ENCODE measurements around the gene PROM1. TPM values are rescaled to one million over a fixed set of nuclear protein-coding genes. Genes with fewer than 3 reads are reported as not detected.

The PROM1 gene
- total RNA-seq, 1 experiment from 2014 or later: 17.7 TPM

DNA sequence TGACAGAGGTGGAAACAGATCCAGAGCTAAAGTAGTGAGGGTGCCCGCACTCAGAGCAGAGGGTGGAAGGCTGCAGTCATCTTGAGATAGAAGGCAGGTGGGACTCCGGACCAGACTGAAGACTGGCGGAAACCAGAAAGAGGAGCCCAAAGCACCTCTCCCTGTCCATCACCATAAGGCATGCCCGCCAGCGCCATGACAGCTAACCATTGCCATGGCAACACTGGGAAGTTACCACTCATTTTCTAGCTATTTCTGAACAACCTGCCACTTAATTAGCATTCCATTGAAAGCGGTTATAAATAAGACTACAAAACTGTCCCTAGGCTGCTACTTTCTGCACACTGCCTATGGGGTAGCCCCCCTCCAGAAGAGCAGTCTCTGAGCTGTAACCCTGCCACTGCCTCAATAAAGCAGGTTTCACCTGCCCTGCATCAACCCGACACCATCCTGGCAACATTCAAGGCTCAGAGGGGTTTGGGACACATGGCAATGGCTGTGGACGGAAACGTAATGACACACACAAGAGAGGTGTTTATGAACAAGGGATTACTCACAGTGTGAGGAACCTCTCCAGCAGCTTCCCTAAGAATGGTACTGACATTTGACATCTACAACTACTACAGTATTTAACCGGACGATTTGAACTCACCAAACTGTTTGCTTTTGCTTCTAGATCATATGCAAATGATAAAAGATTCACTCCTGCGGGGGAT lies 93.1 kb downstream of the PROM1 start:
- ChIA-PET CTCF (interaction anchor here (0.7 kb wide), 1 partner anchor 185 kb away, joined by 3 read pairs; no protein-coding TSS in a partner anchor), RAD21 (ENCODE audit: low non-redundant PET in 1 of 2, low total read pairs in 2 of 2, uncharacterized antibody in 2 of 2, unreplicated experiment in 2 of 2) (no interaction called here), POLR2A (no interaction called here)
- intact Hi-C loops (cut with micrococcal nuclease): no loop called here
- H3K4me2 ChIP-seq (ENCODE audit: low read length): no peak overlapping the region
- H2AFZ ChIP-seq (ENCODE audit: low read depth, low read length, poor library complexity, severe bottlenecking): no peak overlapping the region
- no peaks in the 10 kb centered on the region for H4K20me1 ChIP-seq (ENCODE audit: insufficient read depth)
- no peaks in the 10 kb centered on the region for H3K4me1 ChIP-seq (ENCODE audit: control insufficient read depth in 1 of 2, insufficient read depth in 2 of 2, low read length in 2 of 2)
- BruUV-seq (replicated peaks): no TSS peak
- no peak overlapping the region for H3K4me3 ChIP-seq (replicated peaks in 1 of 2; ENCODE audit: low read depth in 1 of 2, low read length in 2 of 2)
- H3K36me3 ChIP-seq (ENCODE audit: control insufficient read depth in 1 of 2, insufficient read depth in 2 of 2, low read length in 2 of 2): no peaks in the 10 kb centered on the region; a peak in 1 of 4 replicates
- no peak for DNase-seq (ENCODE audit: low read depth, low spot score)
- no peaks in the 10 kb centered on the region for H3K27me3 ChIP-seq (ENCODE audit: insufficient read depth, low read length)
- H3K79me2 ChIP-seq (ENCODE audit: insufficient read depth, low read length): no peaks in the 10 kb centered on the region
- ATAC-seq: no peak
- H3K9ac ChIP-seq (ENCODE audit: low read length): no peak overlapping the region
- no peak for TF ChIP-seq CBX3 (IDR thresholded peaks at IDR 0.05; ENCODE audit: low read depth)
- no peak for TF ChIP-seq RAD21 (IDR thresholded peaks at IDR 0.05; ENCODE audit: low read depth)
- no peak for TF ChIP-seq JUND (IDR thresholded peaks at IDR 0.05)
- no peak for TF ChIP-seq CEBPB (IDR thresholded peaks at IDR 0.05; ENCODE audit: low read depth)
- TF ChIP-seq, protein P1, sequence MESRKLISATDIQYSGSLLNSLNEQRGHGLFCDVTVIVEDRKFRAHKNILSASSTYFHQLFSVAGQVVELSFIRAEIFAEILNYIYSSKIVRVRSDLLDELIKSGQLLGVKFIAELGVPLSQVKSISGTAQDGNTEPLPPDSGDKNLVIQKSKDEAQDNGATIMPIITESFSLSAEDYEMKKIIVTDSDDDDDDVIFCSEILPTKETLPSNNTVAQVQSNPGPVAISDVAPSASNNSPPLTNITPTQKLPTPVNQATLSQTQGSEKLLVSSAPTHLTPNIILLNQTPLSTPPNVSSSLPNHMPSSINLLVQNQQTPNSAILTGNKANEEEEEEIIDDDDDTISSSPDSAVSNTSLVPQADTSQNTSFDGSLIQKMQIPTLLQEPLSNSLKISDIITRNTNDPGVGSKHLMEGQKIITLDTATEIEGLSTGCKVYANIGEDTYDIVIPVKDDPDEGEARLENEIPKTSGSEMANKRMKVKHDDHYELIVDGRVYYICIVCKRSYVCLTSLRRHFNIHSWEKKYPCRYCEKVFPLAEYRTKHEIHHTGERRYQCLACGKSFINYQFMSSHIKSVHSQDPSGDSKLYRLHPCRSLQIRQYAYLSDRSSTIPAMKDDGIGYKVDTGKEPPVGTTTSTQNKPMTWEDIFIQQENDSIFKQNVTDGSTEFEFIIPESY (IDR thresholded peaks at IDR 0.05; ENCODE audit: extremely low read depth, insufficient replicate concordance, low read length): no peak
- no peak for TF ChIP-seq ELF1 (IDR thresholded peaks at IDR 0.05; ENCODE audit: borderline replicate concordance, low read depth)
- TF ChIP-seq FOSL1 (IDR thresholded peaks at IDR 0.05; ENCODE audit: low read depth): no peak
- no peak for TF ChIP-seq EZH2phosphoT487 (IDR thresholded peaks at IDR 0.05; ENCODE audit: borderline replicate concordance)
- TF ChIP-seq ZNF274 (IDR thresholded peaks at IDR 0.05; ENCODE audit: low read depth, low read length): no peak
- no peak for TF ChIP-seq SP1 (IDR thresholded peaks at IDR 0.05; ENCODE audit: low read depth)
- no peak for TF ChIP-seq TCF7L2 (IDR thresholded peaks at IDR 0.05; ENCODE audit: borderline replicate concordance, extremely low read depth, insufficient read depth, insufficient read length)
- no peak for TF ChIP-seq ZFX (IDR thresholded peaks at IDR 0.05)
- TF ChIP-seq POLR2A (IDR thresholded peaks at IDR 0.05; ENCODE audit: borderline replicate concordance, extremely low read depth, insufficient read depth, insufficient read length): no peak
- H3K9me3 ChIP-seq (ENCODE audit: control insufficient read depth in 1 of 2, insufficient read depth in 1 of 2, low read depth in 1 of 2, low read length in 2 of 2): no peaks in the 10 kb centered on the region
- H3K27ac ChIP-seq (ENCODE audit: low read depth, low read length): no peak overlapping the region
- H3K9me2 ChIP-seq (ENCODE audit: insufficient read depth): no peaks in the 10 kb centered on the region

All from HCT116 (cell line).